ENCODE results near the gene MAST4.

MAST4 gene

GRCh38 chr5:66848749-66849641 is 252.8 kb downstream of the MAST4 start:
- DNase-seq (ENCODE audit: low read depth) = no peak

GRCh38 chr5:66849803-66850202 is 253.6 kb downstream of the MAST4 start:
- peak; percentile 51 for DNase-seq (ENCODE audit: low read depth)

GRCh38 chr5:66850354-66851075 is 254.3 kb downstream of the MAST4 start:
- DNase-seq (ENCODE audit: low read depth) = no peak

- no peak for DNase-seq (ENCODE audit: low read depth)
Measured at GRCh38 chr5:66851306-66851705, 255.1 kb downstream of the MAST4 start.

GRCh38 chr5:66854416-66854815 is 258.2 kb downstream of the MAST4 start:
- DNase-seq (ENCODE audit: low read depth) = no peak

- no peak for DNase-seq (ENCODE audit: low read depth)
Measured at GRCh38 chr5:66856041-66856805, 260.0 kb downstream of the MAST4 start.

- DNase-seq (ENCODE audit: low read depth) = no peak
Measured at GRCh38 chr5:66859526-66859925, 263.3 kb downstream of the MAST4 start.

- no peak for DNase-seq (ENCODE audit: low read depth)
Measured at GRCh38 chr5:66860199-66860975, 264.2 kb downstream of the MAST4 start.

GRCh38 chr5:66861402-66861801 is 265.2 kb downstream of the MAST4 start:
- DNase-seq (ENCODE audit: low read depth) = no peak

GRCh38 chr5:66862020-66862419 is 265.8 kb downstream of the MAST4 start:
- DNase-seq (ENCODE audit: low read depth) = no peak

GRCh38 chr5:66863243-66864170 is 267.3 kb downstream of the MAST4 start:
- no peak for DNase-seq (ENCODE audit: low read depth)

- DNase-seq (ENCODE audit: low read depth) = no peak
Measured at GRCh38 chr5:66864240-66864884, 268.2 kb downstream of the MAST4 start.

GRCh38 chr5:66867618-66868322 is 271.6 kb downstream of the MAST4 start:
- no peak for DNase-seq (ENCODE audit: low read depth)

- DNase-seq (ENCODE audit: low read depth) = no peak
Measured at GRCh38 chr5:66869347-66869746, 273.2 kb downstream of the MAST4 start.

GRCh38 chr5:66870708-66871107 is 274.5 kb downstream of the MAST4 start:
- no peak for DNase-seq (ENCODE audit: low read depth)

- DNase-seq (ENCODE audit: low read depth) = no peak
Measured at GRCh38 chr5:66871651-66872050, 275.5 kb downstream of the MAST4 start.

- no peak for DNase-seq (ENCODE audit: low read depth)
Measured at GRCh38 chr5:66872736-66873331, 276.6 kb downstream of the MAST4 start.

GRCh38 chr5:66874004-66874403 is 277.8 kb downstream of the MAST4 start:
- DNase-seq (ENCODE audit: low read depth) = no peak

GRCh38 chr5:66875315-66875714 is 279.1 kb downstream of the MAST4 start:
- DNase-seq (ENCODE audit: low read depth) = no peak

All from fibroblast of the conjunctiva (primary cell).